Parathyroid adenoma (tissue), 2 donors: Measurements from ENCODE around the gene CEP55.
"Not testable (repeated sequence)": the region's sequence is repeated elsewhere in the genome, so short reads cannot be mapped to it uniquely, and the experiment has no call there.

ENCODE experiments used
- H2AFZ ChIP-seq: fragments of 300-600 bp; sonication (generic); one replicate; pipeline ENCODE4 v1.7.0; 2017; ENCODE audit warnings: antibody characterized with exemption, mild to moderate bottlenecking
- H3K27ac ChIP-seq: fragments of 300-600 bp; sonication (generic); one replicate; pipeline ENCODE4 v1.7.0; 2017
- H3K27me3 ChIP-seq: fragments of 300-600 bp; sonication (generic); one replicate; pipeline ENCODE4 v1.7.0; 2017; ENCODE audit warnings: low read length; ENCODE audit not compliant: control insufficient read depth, insufficient read depth
- H3K36me3 ChIP-seq: fragments of 300-600 bp; sonication (generic); one replicate; pipeline ENCODE4 v1.7.0; 2017; ENCODE audit warnings: low read length; ENCODE audit not compliant: control insufficient read depth, insufficient read depth
- H3K4me1 ChIP-seq: fragments of 300-600 bp; sonication (generic); one replicate; pipeline ENCODE4 v1.7.0; 2017; ENCODE audit warnings: control low read depth
- H3K4me2 ChIP-seq: fragments of 300-600 bp; sonication (generic); one replicate; pipeline ENCODE4 v1.7.0; 2017; ENCODE audit warnings: low read length
- H3K4me3 ChIP-seq: fragments of 300-600 bp; sonication (generic); one replicate; pipeline ENCODE4 v1.7.0; 2017; ENCODE audit warnings: low read depth, low read length
- H3K79me2 ChIP-seq: fragments of 300-600 bp; sonication (generic); one replicate; pipeline ENCODE4 v1.7.0; 2017; ENCODE audit warnings: control low read depth
- H3K9ac ChIP-seq: fragments of 300-600 bp; sonication (generic); one replicate; pipeline ENCODE4 v1.7.0; 2017; ENCODE audit warnings: mild to moderate bottlenecking
- H3K9me3 ChIP-seq: fragments of 300-600 bp; sonication (generic); one replicate; pipeline ENCODE4 v1.7.0; 2017; ENCODE audit warnings: low read length; ENCODE audit not compliant: control insufficient read depth
- TF ChIP-seq, protein P1 (sequence below): fragments of 300-600 bp; sonication (generic); IDR thresholded peaks from one replicate; pipeline ENCODE4 v1.7.0; 2017; ENCODE audit warnings: antibody characterized with exemption, mild to moderate bottlenecking
- donor health status: primary hyperparathyroidism.

Gene CEP55

GRCh38 chr10:93462881-93463280 is 33.5 kb upstream of the CEP55 start:
- no peaks in the 10 kb centered on the region for H3K36me3 ChIP-seq
- H3K27ac ChIP-seq = no peak overlapping the region
- H3K27me3 ChIP-seq = no peaks in the 10 kb centered on the region
- peaks cover 19% of the 10 kb centered on the region for H3K79me2 ChIP-seq
- H3K4me2 ChIP-seq = no peak overlapping the region
- H3K9me3 ChIP-seq = no peaks in the 10 kb centered on the region
- H2AFZ ChIP-seq = no peak overlapping the region
- no peak overlapping the region for H3K9ac ChIP-seq
- peaks cover 25% of the 10 kb centered on the region for H3K4me1 ChIP-seq
- TF ChIP-seq, protein P1, sequence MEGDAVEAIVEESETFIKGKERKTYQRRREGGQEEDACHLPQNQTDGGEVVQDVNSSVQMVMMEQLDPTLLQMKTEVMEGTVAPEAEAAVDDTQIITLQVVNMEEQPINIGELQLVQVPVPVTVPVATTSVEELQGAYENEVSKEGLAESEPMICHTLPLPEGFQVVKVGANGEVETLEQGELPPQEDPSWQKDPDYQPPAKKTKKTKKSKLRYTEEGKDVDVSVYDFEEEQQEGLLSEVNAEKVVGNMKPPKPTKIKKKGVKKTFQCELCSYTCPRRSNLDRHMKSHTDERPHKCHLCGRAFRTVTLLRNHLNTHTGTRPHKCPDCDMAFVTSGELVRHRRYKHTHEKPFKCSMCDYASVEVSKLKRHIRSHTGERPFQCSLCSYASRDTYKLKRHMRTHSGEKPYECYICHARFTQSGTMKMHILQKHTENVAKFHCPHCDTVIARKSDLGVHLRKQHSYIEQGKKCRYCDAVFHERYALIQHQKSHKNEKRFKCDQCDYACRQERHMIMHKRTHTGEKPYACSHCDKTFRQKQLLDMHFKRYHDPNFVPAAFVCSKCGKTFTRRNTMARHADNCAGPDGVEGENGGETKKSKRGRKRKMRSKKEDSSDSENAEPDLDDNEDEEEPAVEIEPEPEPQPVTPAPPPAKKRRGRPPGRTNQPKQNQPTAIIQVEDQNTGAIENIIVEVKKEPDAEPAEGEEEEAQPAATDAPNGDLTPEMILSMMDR = no peak
- H3K4me3 ChIP-seq = no peak overlapping the region

DNA sequence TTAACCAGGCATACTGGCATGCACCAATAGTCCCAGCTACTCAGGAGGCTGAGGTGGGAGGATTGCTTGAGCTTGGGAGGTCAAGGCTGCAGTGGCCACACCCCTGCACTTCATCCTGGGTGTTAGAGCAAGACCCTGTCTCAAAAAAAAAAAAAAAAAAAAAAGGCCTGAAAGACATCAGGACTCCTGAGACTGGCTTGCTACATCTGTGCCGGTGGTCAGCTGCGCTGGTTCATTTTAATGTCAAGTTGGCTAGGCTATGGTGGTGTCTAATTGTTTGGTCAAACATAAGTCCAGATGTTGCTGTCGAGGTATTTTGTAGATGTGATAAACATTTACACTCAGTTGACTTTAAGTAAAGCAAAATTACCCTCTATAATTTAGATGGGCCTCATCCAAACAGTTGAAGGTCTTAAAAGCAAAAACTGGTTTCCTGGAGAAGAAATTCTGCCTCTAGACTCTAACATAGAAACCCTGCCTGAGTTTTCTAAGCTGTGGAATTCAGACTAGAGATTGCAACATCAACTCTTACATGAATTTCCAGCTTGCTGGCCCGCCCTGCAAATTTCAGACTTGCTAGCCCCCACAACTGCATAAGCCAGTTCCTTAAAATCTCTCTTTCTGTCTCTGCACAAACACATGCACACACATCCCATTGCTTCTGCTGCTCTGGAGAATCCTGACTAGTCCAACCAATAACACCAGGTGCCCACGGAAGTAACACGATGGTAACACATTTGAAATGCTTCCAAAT is 32.5 kb upstream of the CEP55 start:
- H3K27ac ChIP-seq = peak overlapping the region; percentile 98
- no peak overlapping the region for H3K4me3 ChIP-seq
- H2AFZ ChIP-seq = peak overlapping the region; percentile 24
- H3K9ac ChIP-seq = no peak overlapping the region
- no peaks in the 10 kb centered on the region for H3K9me3 ChIP-seq
- no peak overlapping the region for H3K4me2 ChIP-seq
- peaks cover 34% of the 10 kb centered on the region for H3K4me1 ChIP-seq
- TF ChIP-seq, protein P1 = no peak
- H3K27me3 ChIP-seq = no peaks in the 10 kb centered on the region
- H3K79me2 ChIP-seq = peaks cover 15% of the 10 kb centered on the region
- H3K36me3 ChIP-seq = no peaks in the 10 kb centered on the region

DNA sequence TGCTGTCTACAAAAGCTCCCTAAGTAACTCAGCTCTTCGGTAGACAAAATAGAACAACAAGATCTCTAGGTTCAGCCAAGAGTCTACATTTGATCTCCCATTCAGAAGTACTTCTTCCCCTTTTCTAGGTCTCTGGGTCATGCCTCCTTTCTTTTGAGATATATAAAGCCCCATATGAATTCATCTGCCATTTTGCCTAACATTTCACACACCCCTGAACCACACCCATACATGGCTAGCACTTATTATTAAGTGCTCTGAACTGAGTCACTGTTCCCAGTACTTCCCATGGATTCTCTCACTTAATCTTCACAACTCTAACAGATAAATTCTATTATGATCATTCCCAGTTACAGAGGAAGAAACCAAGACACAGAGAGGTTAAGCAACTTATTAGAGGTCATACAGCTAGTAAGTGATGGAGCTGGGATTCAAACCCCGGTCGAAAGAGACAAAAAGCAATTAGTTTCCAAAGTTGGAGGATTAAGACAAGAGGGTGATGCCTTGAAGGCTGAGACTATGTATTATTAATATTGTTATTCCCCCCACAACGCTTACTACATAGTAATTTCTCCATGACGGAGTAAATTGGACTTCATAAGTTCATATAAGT is 31.5 kb upstream of the CEP55 start:
- H2AFZ ChIP-seq = no peak overlapping the region
- H3K4me3 ChIP-seq = no peak overlapping the region
- peaks cover 15% of the 10 kb centered on the region for H3K79me2 ChIP-seq
- H3K9me3 ChIP-seq = no peaks in the 10 kb centered on the region
- H3K27ac ChIP-seq = peak overlapping the region; percentile 98
- H3K4me1 ChIP-seq = peaks cover 41% of the 10 kb centered on the region
- H3K9ac ChIP-seq = no peak overlapping the region
- TF ChIP-seq, protein P1 = no peak
- no peak overlapping the region for H3K4me2 ChIP-seq
- no peaks in the 10 kb centered on the region for H3K36me3 ChIP-seq
- H3K27me3 ChIP-seq = no peaks in the 10 kb centered on the region

DNA sequence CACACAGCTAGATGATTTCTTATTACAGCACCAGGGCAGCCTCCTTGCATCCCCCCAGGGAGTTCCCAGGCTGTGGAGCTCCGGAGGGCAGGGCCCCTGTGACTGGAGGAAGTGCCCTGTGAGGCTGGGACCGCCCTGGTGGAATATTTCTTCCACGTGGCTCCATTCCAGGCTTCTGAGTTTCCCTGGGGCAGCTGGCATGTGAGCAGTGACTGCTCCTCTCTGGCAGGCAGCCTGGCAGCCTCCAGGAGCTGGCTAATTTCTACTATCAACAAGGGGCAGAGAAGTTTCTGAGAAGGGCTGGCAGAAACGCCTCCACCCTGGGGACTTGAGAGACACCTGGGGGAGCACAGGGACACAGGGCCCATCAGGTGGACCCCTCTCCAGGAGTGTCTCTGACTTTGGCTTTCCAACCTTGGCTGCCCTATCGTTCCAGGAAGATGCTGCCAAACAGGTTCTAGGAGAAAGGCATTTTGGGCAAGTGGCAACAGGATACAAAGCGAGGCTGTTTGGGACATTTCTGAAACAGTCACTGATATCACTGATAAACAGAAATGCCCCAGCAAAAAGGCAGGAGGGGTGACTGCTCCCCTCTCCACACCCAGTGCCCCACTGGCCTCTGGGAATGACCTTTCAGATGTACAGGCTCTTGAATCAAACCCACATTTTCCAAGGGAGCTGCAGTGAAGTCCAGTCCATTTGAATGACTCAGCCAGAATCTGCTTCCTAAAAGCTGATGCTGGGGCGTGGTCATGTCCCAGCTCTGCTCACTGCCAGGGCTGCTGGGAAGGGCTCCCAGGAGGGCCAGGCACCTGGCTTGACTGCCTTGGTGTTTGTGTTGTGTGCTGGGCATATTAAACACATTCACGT is 30.4 kb upstream of the CEP55 start:
- H2AFZ ChIP-seq = peak overlapping the region; percentile 68
- TF ChIP-seq, protein P1 = no peak
- peaks cover 41% of the 10 kb centered on the region for H3K4me1 ChIP-seq
- peaks cover 18% of the 10 kb centered on the region for H3K79me2 ChIP-seq
- no peaks in the 10 kb centered on the region for H3K9me3 ChIP-seq
- no peaks in the 10 kb centered on the region for H3K27me3 ChIP-seq
- H3K9ac ChIP-seq = peak overlapping the region; percentile 50
- H3K4me3 ChIP-seq = no peak overlapping the region
- H3K36me3 ChIP-seq = no peaks in the 10 kb centered on the region
- peak overlapping the region; percentile 98 for H3K27ac ChIP-seq
- H3K4me2 ChIP-seq = peak overlapping the region; percentile 61

DNA sequence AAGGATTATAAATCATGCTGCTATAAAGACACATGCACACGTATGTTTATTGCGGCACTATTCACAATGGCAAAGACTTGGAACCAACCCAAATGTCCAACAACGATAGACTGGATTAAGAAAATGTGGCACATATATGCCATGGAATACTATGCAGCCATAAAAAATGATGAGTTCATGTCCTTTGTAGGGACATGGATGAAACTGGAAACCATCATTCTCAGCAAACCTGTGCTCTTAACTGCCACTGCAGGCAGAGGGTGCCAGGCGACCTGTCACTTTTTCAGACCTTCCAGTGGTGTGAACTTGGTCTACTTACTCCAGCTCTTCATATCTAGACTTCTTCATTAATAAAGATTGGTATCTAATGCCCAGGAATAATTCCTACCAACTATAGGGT is 28.8 kb upstream of the CEP55 start:
- Histone ChIP-seq H3K27ac (peak overlapping the region; percentile 82), H3K4me1 (peaks cover 37% of the 10 kb centered on the region)
- H3K9me3 ChIP-seq, H3K27me3 ChIP-seq, H3K4me2 ChIP-seq, H3K4me3 ChIP-seq, H3K79me2 ChIP-seq, H3K9ac ChIP-seq, H3K36me3 ChIP-seq, H2AFZ ChIP-seq: not testable (repeated sequence)
